PC-3 (cell line): ENCODE data around the gene RETREG3. TPM values are rescaled to one million over a fixed set of nuclear protein-coding genes. Genes with fewer than 3 reads are reported as not detected.

ENCODE experiments used
- ATAC-seq: fragments of 200-7000 bp; cut with Tn5 transposase; 2 replicates; pipeline ENCODE4 v1.9.1; 2020; ENCODE audit warnings: mild to moderate bottlenecking, moderate library complexity
- Bru-seq: library from RNA; stranded (reverse); fragments of 400-500 nt; gene quantifications from one replicate; lab custom pipeline; 2021; lab: Mats Ljungman, UMichigan
- BruChase-seq, 2 experiments: library from RNA; stranded (reverse); fragments of 400-500 nt; gene quantifications; one replicate each; lab custom pipeline; 2021; lab: Mats Ljungman, UMichigan
- BruUV-seq: library from RNA; stranded (reverse); fragments of 400-500 nt; replicated peaks from 2 replicates; lab custom pipeline; 2021; lab: Mats Ljungman, UMichigan
- CTCF ChIA-PET: fragments of 300-600 bp; sonication (Branson Sonifier 250); formaldehyde crosslinking; loops from one replicate; lab custom pipeline; 2022; ENCODE audit warnings: antibody characterized with exemption; lab: Charles Lee
- POLR2A ChIA-PET: fragments of 300-600 bp; sonication (Branson Sonifier 250); formaldehyde crosslinking; loops from one replicate; lab custom pipeline; 2022; ENCODE audit warnings: antibody characterized with exemption; ENCODE audit not compliant: unreplicated experiment; lab: Charles Lee
- DNase-seq: peaks from one replicate; pipeline ENCODE4 v3.0.0-alpha.2; 2015
- H2AFZ ChIP-seq: fragments of 300-600 bp; sonication (generic); 2 replicates; pipeline ENCODE4 v1.6.0; 2016; ENCODE audit warnings: antibody characterized with exemption, low read length
- H3F3A ChIP-seq: fragments of 300-600 bp; sonication (generic); one replicate; pipeline ENCODE4 v1.6.0; 2017; ENCODE audit warnings: antibody characterized with exemption, low read length, control low read depth, mild to moderate bottlenecking; ENCODE audit not compliant: unreplicated experiment
- H3K27ac ChIP-seq: fragments of 300-600 bp; sonication (generic); 2 replicates; pipeline ENCODE4 v1.5.1; 2016; ENCODE audit warnings: mild to moderate bottlenecking, low read length
- H3K27me3 ChIP-seq: fragments of 300-600 bp; sonication (generic); 2 replicates; pipeline ENCODE4 v1.6.1; 2016; ENCODE audit warnings: low read length, mixed read lengths
- H3K36me3 ChIP-seq: fragments of 300-600 bp; sonication (generic); 2 replicates; pipeline ENCODE4 v1.6.1; 2016; ENCODE audit warnings: low read depth, mixed run types, low read length, mixed read lengths
- H3K4me1 ChIP-seq: fragments of 300-600 bp; sonication (generic); 2 replicates; pipeline ENCODE4 v1.5.1; 2016; ENCODE audit warnings: low read length; ENCODE audit not compliant: insufficient read depth
- H3K4me2 ChIP-seq: fragments of 300-600 bp; sonication (generic); 2 replicates; pipeline ENCODE4 v1.6.0; 2016; ENCODE audit warnings: low read length
- H3K4me3 ChIP-seq: fragments of 300-600 bp; sonication (generic); 2 replicates; pipeline ENCODE4 v1.5.1; 2016; ENCODE audit warnings: mild to moderate bottlenecking, low read length, mixed read lengths
- H3K79me2 ChIP-seq: fragments of 300-600 bp; sonication (generic); 2 replicates; pipeline ENCODE4 v1.6.1; 2017; ENCODE audit warnings: low read length, mixed read lengths
- H3K9ac ChIP-seq: fragments of 300-600 bp; sonication (generic); 2 replicates; pipeline ENCODE4 v1.6.0; 2016; ENCODE audit warnings: mild to moderate bottlenecking, low read length
- H3K9me2 ChIP-seq: fragments of 300-600 bp; sonication (generic); replicated peaks from 2 replicates; pipeline ENCODE4 v1.6.1; 2016; ENCODE audit warnings: mixed run types, low read length, mixed read lengths
- H3K9me3 ChIP-seq: fragments of 300-600 bp; sonication (generic); 2 replicates; pipeline ENCODE4 v1.6.1; 2016; ENCODE audit warnings: low read length, mixed read lengths
- H4K20me1 ChIP-seq: fragments of 300-600 bp; sonication (generic); 2 replicates; pipeline ENCODE4 v1.6.1; 2016; ENCODE audit warnings: low read length, mixed read lengths
- EZH2 ChIP-seq: fragments of 300-600 bp; sonication (generic); IDR thresholded peaks from one replicate; pipeline ENCODE4 v1.6.1; 2017; ENCODE audit warnings: antibody characterized with exemption, mild to moderate bottlenecking, low read length; ENCODE audit not compliant: unreplicated experiment
- EZH2phosphoT487 ChIP-seq: fragments of 300-600 bp; sonication (generic); IDR thresholded peaks from 2 replicates; pipeline ENCODE4 v1.6.1; 2018; ENCODE audit warnings: mild to moderate bottlenecking, antibody characterized with exemption, low read length, borderline replicate concordance
- intact Hi-C: fragments of 100-400 bp; cut with micrococcal nuclease; formaldehyde crosslinking; loops from 2 replicates; pipeline ENCODE4 v1.9.0; 2023
- long read RNA-seq: library from polyadenylated mRNA; unstranded; transcript quantifications from one replicate; pipeline ENCODE4 v2.0.0, GENCODE V29; 2021; ENCODE audit not compliant: unreplicated experiment
- total RNA-seq: library from RNA; depleted of rRNA; stranded (reverse); fragments of >200 nt; gene quantifications from 2 replicates; pipeline ENCODE4 v1.2.3, GENCODE V29; 2014; rRNA removed
- TF ChIP-seq, protein P1 (sequence below): fragments of 300-600 bp; sonication (generic); conservative IDR thresholded peaks from 2 replicates; pipeline ENCODE4 v1.5.1; 2017; ENCODE audit warnings: antibody characterized with exemption, low read depth, mild to moderate bottlenecking, low read length

RETREG3 gene, protein sequence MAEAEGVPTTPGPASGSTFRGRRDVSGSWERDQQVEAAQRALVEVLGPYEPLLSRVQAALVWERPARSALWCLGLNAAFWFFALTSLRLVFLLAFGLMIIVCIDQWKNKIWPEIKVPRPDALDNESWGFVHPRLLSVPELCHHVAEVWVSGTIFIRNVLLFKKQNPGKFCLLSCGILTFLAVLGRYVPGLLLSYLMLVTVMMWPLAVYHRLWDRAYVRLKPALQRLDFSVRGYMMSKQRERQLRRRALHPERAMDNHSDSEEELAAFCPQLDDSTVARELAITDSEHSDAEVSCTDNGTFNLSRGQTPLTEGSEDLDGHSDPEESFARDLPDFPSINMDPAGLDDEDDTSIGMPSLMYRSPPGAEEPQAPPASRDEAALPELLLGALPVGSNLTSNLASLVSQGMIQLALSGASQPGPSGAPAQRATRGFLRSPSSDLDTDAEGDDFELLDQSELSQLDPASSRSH
- total RNA-seq (19.3 and 21.9 TPM in 2 replicates), Bru-seq, nascent RNA (percentile 67 among the genes with signal in this experiment), BruChase-seq, experiment 1, labeled RNA remaining after a 6-hour chase (percentile 81 among the genes with signal in this experiment), BruChase-seq, experiment 2, labeled RNA remaining after a 2-hour chase (percentile 79 among the genes with signal in this experiment)
- long read RNA-seq, transcript RETREG3-201 (9 exons, 3,759 nt), result major isoform, 29 of 85 reads
- long read RNA-seq, partial matches to known transcripts, result 11 of 85 reads
- long read RNA-seq, other reads (novel, unspliced or antisense), result 44 of 85 reads

DNA sequence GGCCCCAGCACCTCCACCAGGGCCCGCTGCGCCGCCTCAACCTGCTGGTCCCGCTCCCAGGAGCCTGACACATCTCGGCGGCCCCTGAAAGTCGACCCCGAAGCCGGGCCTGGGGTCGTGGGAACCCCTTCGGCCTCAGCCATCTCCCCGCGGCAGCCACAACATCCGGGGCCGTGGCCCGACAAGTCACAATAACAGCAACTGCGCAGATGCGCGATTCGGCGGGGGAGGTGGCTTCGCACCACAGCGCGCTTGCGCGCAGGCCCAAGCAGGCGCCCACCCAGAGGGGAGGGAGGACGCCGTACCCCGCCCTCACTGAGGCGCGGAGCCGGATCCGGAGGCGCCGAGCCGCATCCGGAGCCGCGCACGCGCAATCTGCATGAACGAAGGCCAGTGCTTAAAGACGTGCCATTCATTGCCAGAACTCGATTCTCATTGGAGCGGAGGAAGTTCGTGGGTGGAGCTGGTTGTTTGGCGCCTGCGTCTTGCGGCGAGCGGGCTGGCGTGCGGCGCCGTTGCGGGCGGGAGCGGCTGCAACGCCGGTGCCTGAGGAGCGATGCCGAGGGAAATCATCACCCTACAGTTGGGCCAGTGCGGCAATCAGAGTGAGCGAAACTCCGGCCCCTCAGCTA, at the start of gene RETREG3, which contains the start of gene TUBG1:
Gene RETREG3, minus strand, starts transcription at position 193 of the 632 bp plus-strand sequence. Its CDS starts 50 bp downstream, at position 143.
Gene TUBG1, plus strand, starts transcription at position 502 of the 632 bp plus-strand sequence. Its CDS starts 55 bp downstream, at position 557.
- H3K9me2 ChIP-seq, result no peaks in the 10 kb centered on the region
- ATAC-seq (peak; percentile 88), DNase-seq (peak; percentile 97)
- ChIA-PET CTCF (interaction anchor here (0.6 to 1.7 kb wide), 9 partner anchors 9 to 73 kb away, joined by 3 to 15 read pairs (median 3); partner anchors contain the start of genes NAGLU, PLEKHH3 and PSMC3IP), POLR2A (interaction anchor here (0.6 kb wide), 1 partner anchor 15 kb away, joined by 4 read pairs; no protein-coding TSS in a partner anchor)
- peak within 1 kb of the TSS; percentile 93 for H2AFZ ChIP-seq
- H3K4me2 ChIP-seq, result peak within 1 kb of the TSS; percentile 97
- no peaks in the 10 kb centered on the region for H3K36me3 ChIP-seq
- no TSS peak for BruUV-seq
- intact Hi-C loops, result loop anchor here (5.0 kb wide), 1 partner anchor 68 kb away; the partner anchor contains the start of gene PLEKHH3
- no peaks in the 10 kb centered on the region for H3K9me3 ChIP-seq
- H3K27me3 ChIP-seq, result no peaks in the 10 kb centered on the region
- H3K9ac ChIP-seq, result peak within 1 kb of the TSS; percentile 92
- H4K20me1 ChIP-seq, result no peaks in the 10 kb centered on the region
- peaks cover 4% of the 10 kb centered on the region; the same call in 1 of the 2 replicates for H3K4me1 ChIP-seq
- H3K27ac ChIP-seq, result peak within 1 kb of the TSS; percentile 50
- H3F3A ChIP-seq, result no peaks in the 10 kb centered on the region
- peaks cover 58% of the 10 kb centered on the region for H3K79me2 ChIP-seq
- TF ChIP-seq, protein P1, sequence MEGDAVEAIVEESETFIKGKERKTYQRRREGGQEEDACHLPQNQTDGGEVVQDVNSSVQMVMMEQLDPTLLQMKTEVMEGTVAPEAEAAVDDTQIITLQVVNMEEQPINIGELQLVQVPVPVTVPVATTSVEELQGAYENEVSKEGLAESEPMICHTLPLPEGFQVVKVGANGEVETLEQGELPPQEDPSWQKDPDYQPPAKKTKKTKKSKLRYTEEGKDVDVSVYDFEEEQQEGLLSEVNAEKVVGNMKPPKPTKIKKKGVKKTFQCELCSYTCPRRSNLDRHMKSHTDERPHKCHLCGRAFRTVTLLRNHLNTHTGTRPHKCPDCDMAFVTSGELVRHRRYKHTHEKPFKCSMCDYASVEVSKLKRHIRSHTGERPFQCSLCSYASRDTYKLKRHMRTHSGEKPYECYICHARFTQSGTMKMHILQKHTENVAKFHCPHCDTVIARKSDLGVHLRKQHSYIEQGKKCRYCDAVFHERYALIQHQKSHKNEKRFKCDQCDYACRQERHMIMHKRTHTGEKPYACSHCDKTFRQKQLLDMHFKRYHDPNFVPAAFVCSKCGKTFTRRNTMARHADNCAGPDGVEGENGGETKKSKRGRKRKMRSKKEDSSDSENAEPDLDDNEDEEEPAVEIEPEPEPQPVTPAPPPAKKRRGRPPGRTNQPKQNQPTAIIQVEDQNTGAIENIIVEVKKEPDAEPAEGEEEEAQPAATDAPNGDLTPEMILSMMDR, result no peak; the same call in 1 of the 2 replicates
- TF ChIP-seq EZH2 (no peak), EZH2phosphoT487 (no peak)
- peak within 1 kb of the TSS; percentile 98 for H3K4me3 ChIP-seq

DNA sequence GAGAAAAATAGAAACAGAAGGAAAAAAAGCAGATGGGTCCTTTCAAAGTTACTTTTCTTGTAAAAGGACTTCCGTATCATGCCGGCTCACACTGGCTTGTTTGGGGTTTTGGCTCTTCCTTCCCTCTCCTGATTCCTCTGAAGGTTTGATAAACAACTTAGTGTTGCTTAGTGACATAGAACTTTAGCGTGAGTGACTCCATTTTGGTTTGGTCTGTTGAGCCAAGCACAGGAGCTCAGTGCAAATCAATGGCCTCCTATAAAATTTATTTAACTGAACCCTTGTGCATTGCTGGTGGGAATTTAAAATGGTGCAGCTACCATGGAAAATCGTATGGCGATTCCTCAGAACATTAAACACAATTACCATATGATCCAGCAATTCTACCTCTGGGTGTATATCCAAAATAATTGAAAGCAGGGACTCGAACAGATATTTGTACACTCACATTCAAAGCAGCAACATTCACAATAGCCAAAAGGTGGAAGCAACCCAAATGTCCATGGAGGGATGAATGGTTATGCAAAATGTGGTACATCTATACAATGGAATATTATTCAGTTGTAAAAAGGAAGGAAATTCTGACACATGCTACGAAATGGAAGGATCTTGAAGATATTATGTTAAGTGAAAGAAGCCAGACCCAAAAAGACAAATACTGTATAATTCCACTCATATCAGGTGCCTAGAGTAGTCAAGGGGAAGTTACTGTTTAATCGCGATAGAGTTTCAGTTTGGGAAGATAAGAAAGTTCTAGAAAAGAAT, 48.8 kb upstream of the RETREG3 start:
- DNase-seq (no peak), ATAC-seq (no peak)
- H3K4me2 ChIP-seq, result no peak overlapping the region
- no peaks in the 10 kb centered on the region for H3K27me3 ChIP-seq
- H3K9me2 ChIP-seq, result no peaks in the 10 kb centered on the region
- H3K9ac ChIP-seq, result no peak overlapping the region
- no peaks in the 10 kb centered on the region for H3K36me3 ChIP-seq
- no peaks in the 10 kb centered on the region for H3K9me3 ChIP-seq
- ChIA-PET POLR2A (interaction anchor here (0.7 kb wide), 1 partner anchor 17 kb away, joined by 10 read pairs; no protein-coding TSS in a partner anchor), CTCF (no interaction called here)
- H3F3A ChIP-seq, result no peaks in the 10 kb centered on the region
- no peaks in the 10 kb centered on the region; the same call in 1 of the 2 replicates for H3K79me2 ChIP-seq
- no peak overlapping the region for H3K4me3 ChIP-seq
- H3K4me1 ChIP-seq, result peaks cover 24% of the 10 kb centered on the region
- H4K20me1 ChIP-seq, result no peaks in the 10 kb centered on the region
- no TSS peak for BruUV-seq
- H2AFZ ChIP-seq, result peak overlapping the region; percentile 40; the same call in 1 of the 2 replicates
- intact Hi-C loops, result no loop called here
- TF ChIP-seq, protein P1, result no peak
- TF ChIP-seq EZH2phosphoT487 (no peak), EZH2 (no peak)
- H3K27ac ChIP-seq, result peak overlapping the region; percentile 59
